Mucosa of descending colon (tissue), 3 donors: ENCODE data around the gene LGMN. TPM values are rescaled to one million over a fixed set of nuclear protein-coding genes. Genes with fewer than 3 reads are reported as not detected.
"Not testable (repeated sequence)": the region's sequence is repeated elsewhere in the genome, so short reads cannot be mapped to it uniquely, and the experiment has no call there.

Experiments used
- ATAC-seq: fragments of 200-7000 bp; cut with Tn5 transposase; one replicate; pipeline ENCODE4 v1.9.1; 2020; ENCODE audit warnings: mild to moderate bottlenecking, moderate library complexity
- DNase-seq, 3 donors: peaks; one replicate each; pipeline ENCODE4 v3.0.0-alpha.2; 2020
- H3K36me3 ChIP-seq: fragments of 200-600 bp; one replicate; pipeline ENCODE4 v1.8.0; 2021; ENCODE audit warnings: low read depth, mild to moderate bottlenecking
- H3K4me1 ChIP-seq: fragments of 200-600 bp; one replicate; pipeline ENCODE4 v1.8.0; 2021; ENCODE audit warnings: low read depth, mild to moderate bottlenecking
- H3K4me3 ChIP-seq: fragments of 200-600 bp; one replicate; pipeline ENCODE4 v1.8.0; 2021; ENCODE audit warnings: mild to moderate bottlenecking
- H3K9me3 ChIP-seq: fragments of 200-600 bp; one replicate; pipeline ENCODE4 v1.8.0; 2021; ENCODE audit warnings: mild to moderate bottlenecking
- intact Hi-C, 2 donors: fragments of 100-400 bp; cut with DNase I in 1 of 2; cut with micrococcal nuclease in 1 of 2; formaldehyde crosslinking; loops; one replicate each; pipeline versions ENCODE4 v1.11.0 to v1.11.1; 2022; cut with DNase I, micrococcal nuclease
- total RNA-seq, 3 donors: library from RNA; stranded (reverse); fragmentation: NEBNext Ultra II Directional in 2 of 3; extraction: Animal tissue kit (Norgen Biotek cat#: 25700) in 2 of 3; gene quantifications; one replicate each; pipeline versions ENCODE4 v1.2.1 to v1.2.4, GENCODE V29; 2021 to 2023
- TF ChIP-seq, protein P1 (sequence below): fragments of 200-600 bp; IDR thresholded peaks from one replicate; pipeline ENCODE4 v1.8.0; 2022; ENCODE audit warnings: antibody characterized with exemption, mild to moderate bottlenecking
- donor health status: DM: no; HTN: no; CAD: no; lungs with moderate emphysema.
- donor health status: DM: no; HTN: no; CAD: no.
- donor health status: DM: no; HTN: yes; CAD: no.

Gene LGMN
- total RNA-seq, 3 donors from 2014 or later = 86.8 to 103 (median 94.3) TPM

DNA sequence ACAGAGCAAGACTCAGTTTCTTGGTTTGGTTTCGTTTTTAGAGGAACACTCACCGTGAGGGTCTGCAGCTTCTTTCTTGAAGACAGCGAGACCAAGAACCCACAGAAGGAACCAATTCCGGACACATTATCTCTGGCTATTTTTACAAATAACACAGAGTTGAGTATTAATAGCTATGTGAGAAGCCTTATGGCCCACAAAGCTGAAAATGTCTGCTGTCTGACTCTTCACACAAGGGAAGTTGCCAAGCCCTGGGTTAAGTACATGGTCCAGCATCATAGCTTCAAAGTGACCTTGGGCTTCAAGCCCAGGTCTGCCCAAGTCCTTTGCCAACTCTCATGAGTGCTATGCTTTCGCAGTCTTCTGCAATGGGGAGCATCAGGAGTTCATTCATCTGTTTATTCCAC is 2.6 kb upstream of the LGMN start:
- DNase-seq = no peak

GRCh38 chr14:92750222-92750728 is 1.8 kb upstream of the LGMN start:
- intact Hi-C loops, H3K9me3 ChIP-seq, H3K4me1 ChIP-seq, H3K4me3 ChIP-seq, H3K36me3 ChIP-seq, ATAC-seq, DNase-seq: not testable (repeated sequence)

More for the DNA sequence above, 2.6 kb upstream of the LGMN start:
- TF ChIP-seq, protein P1, sequence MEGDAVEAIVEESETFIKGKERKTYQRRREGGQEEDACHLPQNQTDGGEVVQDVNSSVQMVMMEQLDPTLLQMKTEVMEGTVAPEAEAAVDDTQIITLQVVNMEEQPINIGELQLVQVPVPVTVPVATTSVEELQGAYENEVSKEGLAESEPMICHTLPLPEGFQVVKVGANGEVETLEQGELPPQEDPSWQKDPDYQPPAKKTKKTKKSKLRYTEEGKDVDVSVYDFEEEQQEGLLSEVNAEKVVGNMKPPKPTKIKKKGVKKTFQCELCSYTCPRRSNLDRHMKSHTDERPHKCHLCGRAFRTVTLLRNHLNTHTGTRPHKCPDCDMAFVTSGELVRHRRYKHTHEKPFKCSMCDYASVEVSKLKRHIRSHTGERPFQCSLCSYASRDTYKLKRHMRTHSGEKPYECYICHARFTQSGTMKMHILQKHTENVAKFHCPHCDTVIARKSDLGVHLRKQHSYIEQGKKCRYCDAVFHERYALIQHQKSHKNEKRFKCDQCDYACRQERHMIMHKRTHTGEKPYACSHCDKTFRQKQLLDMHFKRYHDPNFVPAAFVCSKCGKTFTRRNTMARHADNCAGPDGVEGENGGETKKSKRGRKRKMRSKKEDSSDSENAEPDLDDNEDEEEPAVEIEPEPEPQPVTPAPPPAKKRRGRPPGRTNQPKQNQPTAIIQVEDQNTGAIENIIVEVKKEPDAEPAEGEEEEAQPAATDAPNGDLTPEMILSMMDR = no peak
- H3K4me3 ChIP-seq = no peak overlapping the region
- intact Hi-C loops = no loop called here
- no peak for ATAC-seq
- H3K36me3 ChIP-seq = no peaks in the 10 kb centered on the region
- H3K9me3 ChIP-seq = no peaks in the 10 kb centered on the region
- peaks cover 5% of the 10 kb centered on the region for H3K4me1 ChIP-seq

- intact Hi-C loops = no loop called here
- peak; percentile 42 for ATAC-seq
- TF ChIP-seq, protein P1 = no peak
- Histone ChIP-seq H3K4me3 (peak overlapping the region; percentile 46), H3K9me3 (no peaks in the 10 kb centered on the region), H3K36me3 (no peaks in the 10 kb centered on the region), H3K4me1 (peaks cover 5% of the 10 kb centered on the region)
- no peak for DNase-seq
Observed at GRCh38 chr14:92747701-92748258, 647 bp downstream of the LGMN start.

- no peaks in the 10 kb centered on the region for H3K36me3 ChIP-seq
- no peaks in the 10 kb centered on the region for H3K9me3 ChIP-seq
- H3K4me1 ChIP-seq = peaks cover 5% of the 10 kb centered on the region
- TF ChIP-seq, protein P1 = no peak
- DNase-seq = no peak
- intact Hi-C loops = no loop called here
- no peak for ATAC-seq
- no peak overlapping the region for H3K4me3 ChIP-seq
Observed at GRCh38 chr14:92744198-92744597, 4.2 kb downstream of the LGMN start.

DNA sequence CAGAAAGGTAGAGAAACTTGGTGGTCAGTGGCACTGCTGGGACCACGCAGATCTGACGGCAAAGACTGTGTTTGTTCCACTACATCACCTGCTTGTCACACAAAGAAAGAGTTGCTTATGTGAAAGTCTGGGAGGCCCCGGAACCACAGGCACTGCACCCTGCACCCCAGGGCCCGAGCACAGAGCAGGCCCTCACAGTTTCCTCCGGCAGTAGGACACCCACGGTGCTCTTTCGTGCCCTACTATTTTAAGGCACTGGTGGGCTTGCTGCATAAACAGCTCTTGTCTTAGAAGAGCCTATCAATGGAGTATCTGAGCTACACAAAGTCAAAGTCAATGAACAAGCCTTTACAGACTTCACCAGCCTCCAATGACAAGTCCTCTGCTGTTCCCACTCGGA is 8.0 kb downstream of the LGMN start:
- intact Hi-C loops = no loop called here
- no peaks in the 10 kb centered on the region for H3K9me3 ChIP-seq
- ATAC-seq (no peak), DNase-seq (no peak)
- no peak overlapping the region for H3K4me3 ChIP-seq
- TF ChIP-seq, protein P1 = no peak
- peaks cover 13% of the 10 kb centered on the region for H3K4me1 ChIP-seq
- no peaks in the 10 kb centered on the region for H3K36me3 ChIP-seq

DNA sequence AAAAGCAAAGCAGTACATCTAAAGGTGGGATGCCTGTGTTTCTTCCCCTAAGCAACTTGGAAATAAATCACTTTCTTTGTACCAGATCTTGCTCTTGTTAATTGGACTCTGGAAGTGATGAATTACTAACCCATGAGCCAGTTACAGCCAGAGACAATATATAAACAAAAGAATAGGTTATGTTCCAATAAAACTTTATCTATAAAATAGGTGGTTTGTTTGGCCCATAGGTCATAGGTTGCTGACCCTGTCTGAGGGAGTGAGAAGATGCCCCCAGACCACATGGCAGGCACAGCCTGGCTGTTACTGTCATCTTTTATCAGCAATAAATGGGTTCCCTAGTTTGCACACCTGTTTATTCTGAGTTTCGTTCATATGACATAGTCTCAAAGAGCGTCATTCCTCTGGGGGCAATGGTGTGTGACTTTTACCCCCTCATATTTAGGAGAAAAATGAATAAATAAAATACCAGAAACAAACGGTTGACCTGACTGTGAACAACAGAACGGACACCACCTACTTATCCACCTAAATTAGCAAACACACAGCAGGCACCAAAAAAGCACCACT is 10.7 kb downstream of the LGMN start:
- DNase-seq (no peak), ATAC-seq (peak; percentile 43)
- intact Hi-C loops = no loop called here
- TF ChIP-seq, protein P1 = no peak
- Histone ChIP-seq H3K4me1 (peaks cover 13% of the 10 kb centered on the region), H3K9me3 (no peaks in the 10 kb centered on the region), H3K36me3 (no peaks in the 10 kb centered on the region), H3K4me3 (no peak overlapping the region)
